ENCODE data around the gene CYTH1. TPM values are rescaled to one million over a fixed set of nuclear protein-coding genes. Genes with fewer than 3 reads are reported as not detected.

Gene CYTH1
- total and polyA plus RNA-seq, 4 donors, result 15.4 to 32.1 (median 20.6) TPM

DNA sequence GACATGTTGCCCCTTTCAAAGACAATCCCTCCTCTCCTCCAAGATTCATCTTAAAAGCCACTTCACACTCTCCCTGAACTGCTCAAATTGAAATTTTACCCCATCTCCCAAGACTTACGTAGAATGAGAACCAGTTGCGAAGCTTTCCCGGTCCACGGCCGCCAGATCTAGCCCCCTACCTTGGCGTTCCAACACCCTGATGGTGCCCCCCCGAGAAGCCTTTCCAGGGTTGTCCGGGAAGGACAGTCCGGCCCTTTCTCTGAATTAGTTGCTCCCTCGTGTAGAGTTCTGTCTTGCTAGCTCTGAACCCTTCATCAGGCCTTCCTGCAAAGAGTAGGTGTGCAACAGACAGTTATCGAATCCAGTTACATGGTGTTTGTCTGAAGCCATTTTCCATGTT lies 144.9 kb downstream of the CYTH1 start:
- no peak for DNase-seq (ENCODE audit: low spot score)
- no peaks in the 10 kb centered on the region for H3K9me3 ChIP-seq (ENCODE audit: control insufficient read depth in 4 of 4, low read length in 3 of 4)
- H3K27ac ChIP-seq (ENCODE audit: low read depth in 1 of 2, low read length in 2 of 2), result no peak overlapping the region
- no peaks in the 10 kb centered on the region for H3K27me3 ChIP-seq (ENCODE audit: control insufficient read depth in 4 of 4, insufficient read depth in 4 of 4, low read length in 3 of 4)
- TF ChIP-seq, protein P1, sequence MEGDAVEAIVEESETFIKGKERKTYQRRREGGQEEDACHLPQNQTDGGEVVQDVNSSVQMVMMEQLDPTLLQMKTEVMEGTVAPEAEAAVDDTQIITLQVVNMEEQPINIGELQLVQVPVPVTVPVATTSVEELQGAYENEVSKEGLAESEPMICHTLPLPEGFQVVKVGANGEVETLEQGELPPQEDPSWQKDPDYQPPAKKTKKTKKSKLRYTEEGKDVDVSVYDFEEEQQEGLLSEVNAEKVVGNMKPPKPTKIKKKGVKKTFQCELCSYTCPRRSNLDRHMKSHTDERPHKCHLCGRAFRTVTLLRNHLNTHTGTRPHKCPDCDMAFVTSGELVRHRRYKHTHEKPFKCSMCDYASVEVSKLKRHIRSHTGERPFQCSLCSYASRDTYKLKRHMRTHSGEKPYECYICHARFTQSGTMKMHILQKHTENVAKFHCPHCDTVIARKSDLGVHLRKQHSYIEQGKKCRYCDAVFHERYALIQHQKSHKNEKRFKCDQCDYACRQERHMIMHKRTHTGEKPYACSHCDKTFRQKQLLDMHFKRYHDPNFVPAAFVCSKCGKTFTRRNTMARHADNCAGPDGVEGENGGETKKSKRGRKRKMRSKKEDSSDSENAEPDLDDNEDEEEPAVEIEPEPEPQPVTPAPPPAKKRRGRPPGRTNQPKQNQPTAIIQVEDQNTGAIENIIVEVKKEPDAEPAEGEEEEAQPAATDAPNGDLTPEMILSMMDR (IDR thresholded peaks at IDR 0.05; ENCODE audit: low read depth, low read length, missing input control), result no peak
- TF ChIP-seq RXRA (IDR thresholded peaks at IDR 0.05) (no peak), RAD21 (IDR thresholded peaks at IDR 0.05) (no peak)
- no peak overlapping the region for H3K4me3 ChIP-seq (ENCODE audit: low read depth in 1 of 3, low read length in 3 of 3)
- H3K36me3 ChIP-seq (ENCODE audit: control insufficient read depth in 4 of 4, insufficient read depth in 3 of 4, low read depth in 1 of 4, low read length in 3 of 4), result no peaks in the 10 kb centered on the region
- no peaks in the 10 kb centered on the region for H3K4me1 ChIP-seq (ENCODE audit: control insufficient read depth in 4 of 4, insufficient read depth in 4 of 4, low read length in 3 of 4)
- 86% methylated on average over 11 of the region's 11 CpGs for WGBS
- H3K9ac ChIP-seq (ENCODE audit: low read depth in 1 of 2, low read length in 2 of 2), result no peak overlapping the region

DNA sequence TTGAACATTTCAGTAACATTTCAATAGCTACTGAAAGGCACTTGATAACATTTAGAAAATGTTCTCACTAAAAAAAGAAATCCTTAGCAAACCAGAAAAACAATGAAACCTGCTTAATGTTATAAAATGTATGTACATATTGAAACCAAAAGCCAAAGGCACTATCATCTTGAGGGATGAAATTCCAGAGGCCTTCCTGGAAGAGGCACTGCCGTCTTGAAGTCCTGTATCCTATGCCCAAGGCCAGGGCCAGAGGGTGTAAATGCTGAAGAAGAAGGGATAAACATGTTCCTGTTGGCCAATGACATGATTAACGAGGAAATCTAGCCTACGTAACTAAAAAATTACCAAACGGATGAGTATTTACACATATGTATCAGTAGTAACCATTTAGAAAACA lies 147.9 kb downstream of the CYTH1 start:
- Histone ChIP-seq H3K9ac (ENCODE audit: low read depth in 1 of 2, low read length in 2 of 2) (no peak overlapping the region), H3K27ac (ENCODE audit: low read depth in 1 of 2, low read length in 2 of 2) (no peak overlapping the region), H3K27me3 (ENCODE audit: control insufficient read depth in 4 of 4, insufficient read depth in 4 of 4, low read length in 3 of 4) (no peaks in the 10 kb centered on the region), H3K4me1 (ENCODE audit: control insufficient read depth in 4 of 4, insufficient read depth in 4 of 4, low read length in 3 of 4) (no peaks in the 10 kb centered on the region), H3K36me3 (ENCODE audit: control insufficient read depth in 4 of 4, insufficient read depth in 3 of 4, low read depth in 1 of 4, low read length in 3 of 4) (no peaks in the 10 kb centered on the region), H3K9me3 (ENCODE audit: control insufficient read depth in 4 of 4, low read length in 3 of 4) (no peaks in the 10 kb centered on the region), H3K4me3 (ENCODE audit: low read depth in 1 of 3, low read length in 3 of 3) (no peak overlapping the region)
- TF ChIP-seq FOXA2 (IDR thresholded peaks at IDR 0.05) (no peak), TAF1 (conservative IDR thresholded peaks at IDR 0.05) (no peak), JUND (IDR thresholded peaks at IDR 0.05) (no peak), HNF4G (IDR thresholded peaks at IDR 0.05) (no peak), YY1 (IDR thresholded peaks at IDR 0.05) (no peak), FOXA1 (IDR thresholded peaks at IDR 0.05) (no peak)
- TF ChIP-seq, protein P2, sequence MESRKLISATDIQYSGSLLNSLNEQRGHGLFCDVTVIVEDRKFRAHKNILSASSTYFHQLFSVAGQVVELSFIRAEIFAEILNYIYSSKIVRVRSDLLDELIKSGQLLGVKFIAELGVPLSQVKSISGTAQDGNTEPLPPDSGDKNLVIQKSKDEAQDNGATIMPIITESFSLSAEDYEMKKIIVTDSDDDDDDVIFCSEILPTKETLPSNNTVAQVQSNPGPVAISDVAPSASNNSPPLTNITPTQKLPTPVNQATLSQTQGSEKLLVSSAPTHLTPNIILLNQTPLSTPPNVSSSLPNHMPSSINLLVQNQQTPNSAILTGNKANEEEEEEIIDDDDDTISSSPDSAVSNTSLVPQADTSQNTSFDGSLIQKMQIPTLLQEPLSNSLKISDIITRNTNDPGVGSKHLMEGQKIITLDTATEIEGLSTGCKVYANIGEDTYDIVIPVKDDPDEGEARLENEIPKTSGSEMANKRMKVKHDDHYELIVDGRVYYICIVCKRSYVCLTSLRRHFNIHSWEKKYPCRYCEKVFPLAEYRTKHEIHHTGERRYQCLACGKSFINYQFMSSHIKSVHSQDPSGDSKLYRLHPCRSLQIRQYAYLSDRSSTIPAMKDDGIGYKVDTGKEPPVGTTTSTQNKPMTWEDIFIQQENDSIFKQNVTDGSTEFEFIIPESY (IDR thresholded peaks at IDR 0.05), result no peak
- TF ChIP-seq, protein P3, sequence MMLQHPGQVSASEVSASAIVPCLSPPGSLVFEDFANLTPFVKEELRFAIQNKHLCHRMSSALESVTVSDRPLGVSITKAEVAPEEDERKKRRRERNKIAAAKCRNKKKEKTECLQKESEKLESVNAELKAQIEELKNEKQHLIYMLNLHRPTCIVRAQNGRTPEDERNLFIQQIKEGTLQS (IDR thresholded peaks at IDR 0.05), result no peak
- WGBS, result 92% methylated on average over 4 of the region's 4 CpGs
- no peak for DNase-seq (ENCODE audit: low spot score)

DNA sequence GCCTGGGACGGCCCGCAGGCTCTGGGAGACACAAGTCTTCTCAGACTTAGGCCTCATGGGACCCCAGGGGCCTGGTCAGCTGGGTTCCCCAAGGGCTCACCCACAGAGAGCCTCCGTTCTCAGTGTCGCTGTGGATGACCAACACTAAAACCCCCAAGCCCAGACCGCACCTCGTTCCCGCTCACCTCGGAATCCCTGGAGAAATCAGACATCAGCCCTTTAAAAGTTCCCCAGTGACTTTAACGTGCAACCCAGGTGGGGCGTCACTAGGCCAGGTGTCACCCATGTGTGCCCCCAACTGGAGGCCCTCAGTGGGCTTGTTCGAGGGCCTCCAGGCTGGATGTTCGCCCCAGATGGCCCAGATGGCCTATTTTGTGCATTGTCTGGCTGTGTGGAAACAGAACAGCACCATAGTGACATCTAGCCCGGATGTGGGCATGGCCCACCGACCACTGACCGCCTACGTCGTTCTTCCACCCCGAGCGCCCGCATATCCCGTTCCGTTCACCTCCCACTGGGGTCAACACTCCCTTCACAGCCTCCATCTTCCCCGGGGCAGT lies 152.6 kb downstream of the CYTH1 start:
- Histone ChIP-seq H3K36me3 (ENCODE audit: control insufficient read depth in 4 of 4, insufficient read depth in 3 of 4, low read depth in 1 of 4, low read length in 3 of 4) (no peaks in the 10 kb centered on the region), H3K9me3 (ENCODE audit: control insufficient read depth in 4 of 4, low read length in 3 of 4) (no peaks in the 10 kb centered on the region), H3K4me1 (ENCODE audit: control insufficient read depth in 4 of 4, insufficient read depth in 4 of 4, low read length in 3 of 4) (no peaks in the 10 kb centered on the region), H3K27me3 (ENCODE audit: control insufficient read depth in 4 of 4, insufficient read depth in 4 of 4, low read length in 3 of 4) (no peaks in the 10 kb centered on the region), H3K27ac (ENCODE audit: low read depth in 1 of 2, low read length in 2 of 2) (no peak overlapping the region), H3K4me3 (ENCODE audit: low read depth in 1 of 3, low read length in 3 of 3) (no peak overlapping the region), H3K9ac (ENCODE audit: low read depth in 1 of 2, low read length in 2 of 2) (no peak overlapping the region)
- DNase-seq (ENCODE audit: low spot score), result no peak
- WGBS, result 94% methylated on average over 23 of the region's 23 CpGs
- TF ChIP-seq, protein P2 (IDR thresholded peaks at IDR 0.05), result no peak
- TF ChIP-seq, protein P4, sequence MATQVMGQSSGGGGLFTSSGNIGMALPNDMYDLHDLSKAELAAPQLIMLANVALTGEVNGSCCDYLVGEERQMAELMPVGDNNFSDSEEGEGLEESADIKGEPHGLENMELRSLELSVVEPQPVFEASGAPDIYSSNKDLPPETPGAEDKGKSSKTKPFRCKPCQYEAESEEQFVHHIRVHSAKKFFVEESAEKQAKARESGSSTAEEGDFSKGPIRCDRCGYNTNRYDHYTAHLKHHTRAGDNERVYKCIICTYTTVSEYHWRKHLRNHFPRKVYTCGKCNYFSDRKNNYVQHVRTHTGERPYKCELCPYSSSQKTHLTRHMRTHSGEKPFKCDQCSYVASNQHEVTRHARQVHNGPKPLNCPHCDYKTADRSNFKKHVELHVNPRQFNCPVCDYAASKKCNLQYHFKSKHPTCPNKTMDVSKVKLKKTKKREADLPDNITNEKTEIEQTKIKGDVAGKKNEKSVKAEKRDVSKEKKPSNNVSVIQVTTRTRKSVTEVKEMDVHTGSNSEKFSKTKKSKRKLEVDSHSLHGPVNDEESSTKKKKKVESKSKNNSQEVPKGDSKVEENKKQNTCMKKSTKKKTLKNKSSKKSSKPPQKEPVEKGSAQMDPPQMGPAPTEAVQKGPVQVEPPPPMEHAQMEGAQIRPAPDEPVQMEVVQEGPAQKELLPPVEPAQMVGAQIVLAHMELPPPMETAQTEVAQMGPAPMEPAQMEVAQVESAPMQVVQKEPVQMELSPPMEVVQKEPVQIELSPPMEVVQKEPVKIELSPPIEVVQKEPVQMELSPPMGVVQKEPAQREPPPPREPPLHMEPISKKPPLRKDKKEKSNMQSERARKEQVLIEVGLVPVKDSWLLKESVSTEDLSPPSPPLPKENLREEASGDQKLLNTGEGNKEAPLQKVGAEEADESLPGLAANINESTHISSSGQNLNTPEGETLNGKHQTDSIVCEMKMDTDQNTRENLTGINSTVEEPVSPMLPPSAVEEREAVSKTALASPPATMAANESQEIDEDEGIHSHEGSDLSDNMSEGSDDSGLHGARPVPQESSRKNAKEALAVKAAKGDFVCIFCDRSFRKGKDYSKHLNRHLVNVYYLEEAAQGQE (IDR thresholded peaks at IDR 0.05), result no peak
- TF ChIP-seq GABPA (IDR thresholded peaks at IDR 0.05 in 1 of 2, conservative IDR thresholded peaks at IDR 0.05 in 1 of 2) (no peak), YY1 (IDR thresholded peaks at IDR 0.05) (no peak), TAF1 (conservative IDR thresholded peaks at IDR 0.05) (no peak), FOXA2 (IDR thresholded peaks at IDR 0.05) (no peak), RXRA (IDR thresholded peaks at IDR 0.05) (no peak), RAD21 (IDR thresholded peaks at IDR 0.05) (no peak), HNF4A (conservative IDR thresholded peaks at IDR 0.05) (no peak)
- TF ChIP-seq, protein P1 (IDR thresholded peaks at IDR 0.05; ENCODE audit: low read depth, low read length, missing input control), result no peak
